GM18508 (cell line): ENCODE results near the gene ACTMAP.
"Not testable (repeated sequence)": the region's sequence is repeated elsewhere in the genome, so short reads cannot be mapped to it uniquely, and the experiment has no call there.

Experiments used
- ATAC-seq: cut with Tn5 transposase; IDR thresholded peaks from one replicate; pipeline ENCODE4 v1.9.1; 2021; ENCODE audit warnings: moderate number of reproducible peaks; ENCODE audit not compliant: insufficient read depth, unreplicated experiment

Gene ACTMAP

GRCh38 chr19:40745402-40745780 is 4.9 kb downstream of the ACTMAP start:
- no peak for ATAC-seq

GRCh38 chr19:40744554-40745401 is 5.5 kb downstream of the ACTMAP start:
- no peak for ATAC-seq

GRCh38 chr19:40743926-40744325 is 6.4 kb downstream of the ACTMAP start:
- no peak for ATAC-seq

GRCh38 chr19:40742886-40743285 is 7.4 kb downstream of the ACTMAP start:
- ATAC-seq: no peak

- ATAC-seq: no peak
These were observed 7.8 kb downstream of the ACTMAP start for GRCh38 chr19:40742477-40742876.

- ATAC-seq: no peak
These were observed 8.5 kb downstream of the ACTMAP start for GRCh38 chr19:40741527-40742390.

GRCh38 chr19:40740747-40741146 is 9.5 kb downstream of the ACTMAP start:
- no peak for ATAC-seq

- no peak for ATAC-seq
These were observed 10.2 kb downstream of the ACTMAP start for GRCh38 chr19:40739871-40740703.

- ATAC-seq: no peak
These were observed 11.0 kb downstream of the ACTMAP start for GRCh38 chr19:40739030-40739839.

GRCh38 chr19:40737102-40737644 is 13.1 kb downstream of the ACTMAP start:
- no peak for ATAC-seq

- ATAC-seq: no peak
These were observed 13.6 kb downstream of the ACTMAP start for GRCh38 chr19:40736661-40737060.

- no peak for ATAC-seq
These were observed 15.1 kb downstream of the ACTMAP start for GRCh38 chr19:40735013-40735771.

- ATAC-seq: no peak
These were observed 17.1 kb downstream of the ACTMAP start for GRCh38 chr19:40733149-40733548.

GRCh38 chr19:40732304-40732703 is 18.0 kb downstream of the ACTMAP start:
- ATAC-seq: not testable (repeated sequence)

- ATAC-seq: not testable (repeated sequence)
These were observed 20.2 kb downstream of the ACTMAP start for GRCh38 chr19:40730065-40730464.

GRCh38 chr19:40726279-40726678 is 24.0 kb downstream of the ACTMAP start:
- no peak for ATAC-seq

GRCh38 chr19:40724855-40725254 is 25.4 kb downstream of the ACTMAP start:
- ATAC-seq: no peak

GRCh38 chr19:40724315-40724714 is 26.0 kb downstream of the ACTMAP start:
- ATAC-seq: no peak
